Panc1 (cell line): ENCODE measurements around the gene TANGO6.

Experiments
- CTCF ChIP-seq: fragments of 450-650 bp; IDR thresholded peaks from 2 replicates; pipeline ENCODE4 v1.5.1; 2017; ENCODE audit warnings: mild to moderate bottlenecking
- POLR2AphosphoS5 ChIP-seq: IDR thresholded peaks from 2 replicates; pipeline ENCODE4 v1.6.1; 2012; ENCODE audit warnings: mild to moderate bottlenecking, low read depth, low read length, moderate library complexity

DNA sequence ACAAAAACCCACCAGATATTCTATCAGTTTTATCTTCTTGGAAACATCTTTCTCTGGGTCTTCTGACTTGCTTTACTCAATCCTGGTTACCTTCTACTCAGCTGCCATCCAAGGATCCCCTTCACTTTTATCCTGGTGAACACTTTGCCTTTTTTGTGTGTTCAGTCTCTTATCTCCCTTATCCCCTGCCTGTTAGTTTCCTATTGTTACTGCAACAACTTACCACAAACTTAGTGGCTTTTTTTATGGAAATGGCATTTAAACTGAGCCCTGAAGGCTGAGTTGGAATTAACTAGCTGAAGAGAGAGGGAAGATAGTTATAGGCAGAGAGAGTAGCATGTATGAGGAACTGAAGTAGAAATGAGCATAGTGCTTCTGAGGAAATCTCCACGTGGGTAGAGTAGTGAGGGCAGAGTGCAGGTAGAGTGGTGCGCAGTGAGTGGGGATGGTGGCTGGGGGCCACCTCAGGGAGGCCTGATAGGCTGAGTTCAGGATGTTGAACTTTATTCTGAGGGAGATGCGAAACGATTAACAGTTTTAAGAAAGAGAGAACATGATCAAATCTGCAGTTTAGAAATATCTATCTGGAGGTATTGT is 26.3 kb downstream of the TANGO6 start:
- TF ChIP-seq CTCF = no peak
- no peak for TF ChIP-seq POLR2AphosphoS5
